Suppressor macrophage treated with lipopolysaccharide for 4 hours (primary cell): ENCODE measurements around the gene MYBPC1.
A peak's percentile ranks its signal among the peaks of the same experiment; 100 is the strongest.
"Not testable (repeated sequence)": the region's sequence is repeated elsewhere in the genome, so short reads cannot be mapped to it uniquely, and the experiment has no call there.

Experiments used
- DNase-seq: peaks from one replicate; pipeline ENCODE4 v3.0.0-alpha.2; 2020

The MYBPC1 gene

GRCh38 chr12:101594700-101595099 is at the start of gene MYBPC1:
Gene MYBPC1, plus strand, starts transcription at chr12:101594971. Its CDS starts 100 bp downstream, at chr12:101595071.
- DNase-seq = no peak

- DNase-seq = no peak
These were observed 43.2 kb upstream of the MYBPC1 start for GRCh38 chr12:101551362-101552114.

GRCh38 chr12:101552277-101552676 is 42.5 kb upstream of the MYBPC1 start:
- DNase-seq = peak; percentile 12

GRCh38 chr12:101557094-101557493 is 37.7 kb upstream of the MYBPC1 start:
- peak; percentile 7 for DNase-seq

- not testable (repeated sequence) for DNase-seq
These were observed 36.0 kb upstream of the MYBPC1 start for GRCh38 chr12:101558726-101559125.

- DNase-seq = peak; percentile 54
These were observed 31.6 kb upstream of the MYBPC1 start for GRCh38 chr12:101563212-101563611.

- peak; percentile 24 for DNase-seq
These were observed 29.9 kb upstream of the MYBPC1 start for GRCh38 chr12:101564912-101565311.

GRCh38 chr12:101566318-101566717 is 28.5 kb upstream of the MYBPC1 start:
- DNase-seq = peak; percentile 3

GRCh38 chr12:101567918-101568317 is 26.9 kb upstream of the MYBPC1 start:
- DNase-seq = no peak

- DNase-seq = peak; percentile 41
These were observed 24.7 kb upstream of the MYBPC1 start for GRCh38 chr12:101570047-101570446.

GRCh38 chr12:101571105-101571504 is 23.7 kb upstream of the MYBPC1 start:
- DNase-seq = no peak

- DNase-seq = no peak
These were observed 21.0 kb upstream of the MYBPC1 start for GRCh38 chr12:101573743-101574142.

GRCh38 chr12:101578417-101578816 is 16.4 kb upstream of the MYBPC1 start:
- no peak for DNase-seq

GRCh38 chr12:101581190-101581589 is 13.6 kb upstream of the MYBPC1 start:
- no peak for DNase-seq

- DNase-seq = no peak
These were observed 11.8 kb upstream of the MYBPC1 start for GRCh38 chr12:101582937-101583336.

- no peak for DNase-seq
These were observed 4.4 kb upstream of the MYBPC1 start for GRCh38 chr12:101590383-101590782.

GRCh38 chr12:101591781-101592180 is 3.0 kb upstream of the MYBPC1 start:
- no peak for DNase-seq

- no peak for DNase-seq
These were observed 2.3 kb upstream of the MYBPC1 start for GRCh38 chr12:101592448-101592847.

- DNase-seq = no peak
These were observed 1.9 kb upstream of the MYBPC1 start for GRCh38 chr12:101592921-101593320.

GRCh38 chr12:101596172-101596571 is 1.4 kb downstream of the MYBPC1 start:
- DNase-seq = no peak

GRCh38 chr12:101597164-101597563 is 2.4 kb downstream of the MYBPC1 start:
- DNase-seq = no peak

GRCh38 chr12:101598483-101598882 is 3.7 kb downstream of the MYBPC1 start:
- DNase-seq = no peak

GRCh38 chr12:101599311-101599710 is 4.5 kb downstream of the MYBPC1 start:
- no peak for DNase-seq

- DNase-seq = no peak
These were observed 5.2 kb downstream of the MYBPC1 start for GRCh38 chr12:101599771-101600484.
